ENCODE measurements around the gene KRT39. TPM values are rescaled to one million over a fixed set of nuclear protein-coding genes. Genes with fewer than 3 reads are reported as not detected.

KRT39 gene
- total RNA-seq, 3 donors from 2014 or later, result 0.52 TPM; not detected in 2

DNA sequence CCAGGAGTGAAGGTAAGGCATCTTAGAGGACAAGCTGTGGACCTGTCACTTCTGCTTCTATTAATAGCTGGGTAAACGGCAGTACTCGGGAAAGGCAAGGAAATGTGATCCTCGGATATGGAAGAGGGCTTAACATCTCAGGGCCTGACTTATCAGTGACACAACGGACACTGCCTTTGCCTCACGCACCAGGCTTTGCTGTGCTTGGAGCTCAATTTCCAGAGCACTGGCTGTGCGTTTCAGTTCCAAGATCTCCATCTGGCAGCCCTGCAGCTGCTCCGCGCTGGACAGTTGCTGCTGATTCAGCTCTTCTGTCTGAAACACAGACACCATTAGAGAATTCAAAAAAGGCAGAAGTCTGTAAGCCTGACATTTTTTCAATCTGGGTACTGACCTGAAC lies 13.8 kb upstream of the KRT39 start:
- no peaks in the 10 kb centered on the region for H3K9me3 ChIP-seq
- TF ChIP-seq, protein P1, sequence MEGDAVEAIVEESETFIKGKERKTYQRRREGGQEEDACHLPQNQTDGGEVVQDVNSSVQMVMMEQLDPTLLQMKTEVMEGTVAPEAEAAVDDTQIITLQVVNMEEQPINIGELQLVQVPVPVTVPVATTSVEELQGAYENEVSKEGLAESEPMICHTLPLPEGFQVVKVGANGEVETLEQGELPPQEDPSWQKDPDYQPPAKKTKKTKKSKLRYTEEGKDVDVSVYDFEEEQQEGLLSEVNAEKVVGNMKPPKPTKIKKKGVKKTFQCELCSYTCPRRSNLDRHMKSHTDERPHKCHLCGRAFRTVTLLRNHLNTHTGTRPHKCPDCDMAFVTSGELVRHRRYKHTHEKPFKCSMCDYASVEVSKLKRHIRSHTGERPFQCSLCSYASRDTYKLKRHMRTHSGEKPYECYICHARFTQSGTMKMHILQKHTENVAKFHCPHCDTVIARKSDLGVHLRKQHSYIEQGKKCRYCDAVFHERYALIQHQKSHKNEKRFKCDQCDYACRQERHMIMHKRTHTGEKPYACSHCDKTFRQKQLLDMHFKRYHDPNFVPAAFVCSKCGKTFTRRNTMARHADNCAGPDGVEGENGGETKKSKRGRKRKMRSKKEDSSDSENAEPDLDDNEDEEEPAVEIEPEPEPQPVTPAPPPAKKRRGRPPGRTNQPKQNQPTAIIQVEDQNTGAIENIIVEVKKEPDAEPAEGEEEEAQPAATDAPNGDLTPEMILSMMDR (IDR thresholded peaks at IDR 0.05), result no peak
- no peak overlapping the region for H3K4me3 ChIP-seq
- no peak for DNase-seq
- H3K36me3 ChIP-seq (ENCODE audit: low read depth), result no peaks in the 10 kb centered on the region
- ATAC-seq, result no peak
- H3K4me1 ChIP-seq (ENCODE audit: low read depth), result no peaks in the 10 kb centered on the region
- intact Hi-C loops (cut with DNase I, micrococcal nuclease), result no loop called here

DNA sequence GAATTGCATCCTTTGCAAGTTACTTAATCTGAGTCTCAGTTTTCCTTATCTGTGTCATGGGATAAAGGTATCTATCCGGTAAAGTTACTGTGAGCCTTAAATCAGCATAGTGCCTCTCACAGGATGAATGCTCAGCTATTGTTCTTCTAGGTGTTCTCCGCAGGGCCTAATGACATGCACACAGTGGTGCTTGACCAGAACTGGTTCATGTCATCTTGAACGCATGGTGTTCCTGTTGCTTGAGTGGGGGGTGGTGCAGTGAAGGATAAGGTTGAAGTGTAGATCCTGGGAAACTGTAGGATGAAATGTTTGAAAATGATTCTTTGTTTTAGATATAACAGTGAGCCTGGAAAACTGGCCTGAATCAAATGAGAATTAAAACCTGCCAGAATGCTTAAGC lies 13.4 kb upstream of the KRT39 start:
- Histone ChIP-seq H3K4me3 (no peak overlapping the region), H3K9me3 (no peaks in the 10 kb centered on the region), H3K36me3 (ENCODE audit: low read depth) (no peaks in the 10 kb centered on the region), H3K4me1 (ENCODE audit: low read depth) (no peaks in the 10 kb centered on the region)
- TF ChIP-seq, protein P1 (IDR thresholded peaks at IDR 0.05), result no peak
- ATAC-seq, result no peak
- intact Hi-C loops (cut with DNase I, micrococcal nuclease), result no loop called here
- DNase-seq, result no peak

DNA sequence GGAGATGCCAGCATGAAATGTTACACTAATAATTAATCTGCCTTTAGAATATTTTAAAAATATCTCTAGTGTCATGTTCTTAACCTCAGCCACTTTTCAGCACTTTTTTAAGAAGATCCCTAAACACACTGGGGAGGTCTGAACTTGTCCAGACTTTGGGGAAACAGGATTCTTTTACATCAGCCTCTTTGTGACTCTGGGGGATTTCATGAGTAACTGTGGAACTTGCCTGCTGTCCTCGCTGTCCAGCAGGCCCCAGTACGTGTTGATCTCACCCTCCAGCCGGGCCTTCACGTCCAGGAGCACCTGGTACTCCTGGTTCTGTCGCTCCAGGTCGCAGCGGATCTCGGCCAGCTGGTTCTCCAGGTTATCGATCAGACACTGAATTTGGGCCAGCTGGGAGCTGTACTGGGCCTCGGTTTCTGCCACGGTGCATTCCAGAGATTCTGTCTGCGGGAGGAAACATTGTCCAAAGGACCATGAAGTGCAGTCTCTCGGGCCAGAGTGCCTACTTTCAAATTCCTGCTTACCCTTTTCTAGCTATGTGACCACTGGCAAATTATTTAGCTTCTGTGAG lies 11.9 kb upstream of the KRT39 start:
- ATAC-seq (no peak), DNase-seq (no peak)
- Histone ChIP-seq H3K4me3 (no peak overlapping the region), H3K9me3 (no peaks in the 10 kb centered on the region), H3K36me3 (ENCODE audit: low read depth) (no peaks in the 10 kb centered on the region), H3K4me1 (ENCODE audit: low read depth) (no peaks in the 10 kb centered on the region)
- TF ChIP-seq, protein P1 (IDR thresholded peaks at IDR 0.05), result no peak
- intact Hi-C loops (cut with DNase I, micrococcal nuclease), result no loop called here

DNA sequence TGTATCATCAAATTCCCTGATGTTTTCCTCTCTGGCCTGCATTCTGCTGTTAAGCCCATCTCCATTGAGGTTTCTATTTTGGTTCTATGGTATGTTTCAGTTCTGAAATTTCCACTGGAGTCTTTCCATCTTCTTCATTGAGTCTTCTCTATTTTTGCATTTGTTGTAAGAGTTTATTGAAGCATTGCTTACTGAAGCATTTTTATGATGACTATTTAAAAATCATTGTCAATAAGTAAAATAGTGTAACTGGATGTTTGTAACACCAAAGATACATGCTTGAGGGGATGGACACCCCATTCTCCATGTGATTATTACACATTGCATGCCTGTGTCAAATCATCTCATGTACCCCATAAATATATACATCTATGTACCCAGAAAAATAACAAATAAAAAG lies 8.8 kb upstream of the KRT39 start:
- TF ChIP-seq, protein P1 (IDR thresholded peaks at IDR 0.05), result no peak
- no peak for ATAC-seq
- Histone ChIP-seq H3K4me3 (no peak overlapping the region), H3K36me3 (ENCODE audit: low read depth) (no peaks in the 10 kb centered on the region), H3K9me3 (no peaks in the 10 kb centered on the region), H3K4me1 (ENCODE audit: low read depth) (no peaks in the 10 kb centered on the region)
- DNase-seq, result no peak
- intact Hi-C loops (cut with DNase I, micrococcal nuclease), result no loop called here

DNA sequence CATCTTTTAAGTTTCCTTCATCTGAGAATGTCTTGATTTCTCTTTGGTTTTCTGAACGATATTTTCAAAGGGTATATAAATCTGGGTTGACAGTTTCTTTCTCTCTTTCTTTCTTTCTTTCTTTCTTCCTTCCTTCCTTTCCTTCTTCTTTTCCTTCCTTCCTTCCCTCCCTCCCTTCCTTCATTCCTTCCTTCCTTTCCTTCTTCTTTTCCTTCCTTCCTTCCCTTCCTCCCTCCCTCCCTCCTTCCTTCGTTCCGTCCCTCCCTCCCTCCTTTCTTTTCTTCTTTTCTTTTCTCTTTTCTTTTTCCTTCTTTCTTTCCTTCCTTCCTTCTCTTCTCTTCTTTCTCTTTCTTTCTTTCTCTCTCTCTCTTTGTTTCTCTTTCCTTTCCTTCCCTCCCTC lies 7.6 kb upstream of the KRT39 start:
- ATAC-seq, result no peak
- TF ChIP-seq, protein P1 (IDR thresholded peaks at IDR 0.05), result no peak
- intact Hi-C loops (cut with DNase I, micrococcal nuclease), result no loop called here
- Histone ChIP-seq H3K4me3 (no peak overlapping the region), H3K4me1 (ENCODE audit: low read depth) (no peaks in the 10 kb centered on the region), H3K9me3 (no peaks in the 10 kb centered on the region), H3K36me3 (ENCODE audit: low read depth) (no peaks in the 10 kb centered on the region)
- no peak for DNase-seq

DNA sequence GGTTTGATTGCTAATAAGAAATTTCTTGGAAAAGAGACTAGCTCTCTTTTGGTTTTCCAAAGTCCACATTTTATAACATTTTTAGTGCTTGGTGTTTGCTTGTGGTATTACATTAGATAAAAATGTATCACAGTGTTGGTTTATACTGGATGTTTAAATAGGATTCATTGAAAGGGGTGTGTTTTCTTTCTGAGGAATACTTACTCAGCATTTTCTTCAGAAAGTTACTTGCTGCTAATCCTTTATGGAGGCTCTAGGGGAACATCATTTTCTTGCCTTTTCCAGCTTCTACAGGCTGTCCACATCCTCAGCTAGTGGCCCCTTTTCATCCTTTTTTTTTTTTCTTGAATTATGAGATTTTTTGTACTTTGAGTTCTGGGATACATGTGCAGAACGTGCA lies 834 bp upstream of the KRT39 start:
- no peaks in the 10 kb centered on the region for H3K9me3 ChIP-seq
- ATAC-seq, result no peak
- no peaks in the 10 kb centered on the region for H3K36me3 ChIP-seq (ENCODE audit: low read depth)
- intact Hi-C loops (cut with DNase I, micrococcal nuclease), result no loop called here
- TF ChIP-seq, protein P1 (IDR thresholded peaks at IDR 0.05), result no peak
- DNase-seq, result no peak
- no peak overlapping the region for H3K4me3 ChIP-seq
- no peaks in the 10 kb centered on the region for H3K4me1 ChIP-seq (ENCODE audit: low read depth)
